DND-41 (cell line): ENCODE measurements around the gene PHACTR3.

Experiments used
- ATAC-seq: fragments of 200-7000 bp; cut with Tn5 transposase; 3 replicates; pipeline ENCODE4 v1.9.1; 2021; ENCODE audit warnings: low read depth; ENCODE audit not compliant: insufficient read depth
- DNase-seq: peaks from one replicate; pipeline ENCODE4 v3.0.0-alpha.2; 2020
- H2AFZ ChIP-seq: 2 replicates; pipeline ENCODE4 v1.6.0; 2012; ENCODE audit warnings: low read depth, low read length
- H3K27ac ChIP-seq: 2 replicates; pipeline ENCODE4 v1.5.1; 2012; ENCODE audit warnings: low read length, inconsistent platforms
- H3K27me3 ChIP-seq: fragments of 200-600 bp; sonication (generic); 2 replicates; pipeline ENCODE4 v1.6.0; 2012; ENCODE audit warnings: low read length, mild to moderate bottlenecking, inconsistent platforms; ENCODE audit not compliant: insufficient read depth, poor library complexity
- H3K36me3 ChIP-seq: 2 replicates; pipeline ENCODE4 v1.5.1; 2012; ENCODE audit warnings: low read length, inconsistent platforms; ENCODE audit not compliant: insufficient read depth
- H3K4me1 ChIP-seq: 2 replicates; pipeline ENCODE4 v1.5.1; 2012; ENCODE audit warnings: mild to moderate bottlenecking, low read length; ENCODE audit not compliant: insufficient read depth
- H3K4me2 ChIP-seq: 2 replicates; pipeline ENCODE4 v1.6.0; 2012; ENCODE audit warnings: mild to moderate bottlenecking, moderate library complexity, low read length, inconsistent platforms; ENCODE audit not compliant: insufficient read depth
- H3K4me3 ChIP-seq, 2 experiments: fragments of 200-600 bp in 1 of 2; shearing (Covaris generic) in 1 of 2; 2 replicates each; pipeline ENCODE4 v1.5.1; 2012 to 2016; ENCODE audit warnings: inconsistent platforms in 2 of 2, low read length in 2 of 2, mild to moderate bottlenecking in 2 of 2, low read depth in 1 of 2, moderate library complexity in 1 of 2
- H3K79me2 ChIP-seq: 2 replicates; pipeline ENCODE4 v1.6.0; 2012; ENCODE audit warnings: low read length, inconsistent platforms; ENCODE audit not compliant: insufficient read depth
- H3K9ac ChIP-seq: 2 replicates; pipeline ENCODE4 v1.6.0; 2012; ENCODE audit warnings: low read depth, mild to moderate bottlenecking, inconsistent platforms, low read length, moderate library complexity
- H3K9me3 ChIP-seq: 2 replicates; pipeline ENCODE4 v1.5.1; 2012; ENCODE audit warnings: low read length, moderate library complexity, mild to moderate bottlenecking, inconsistent platforms; ENCODE audit not compliant: insufficient read depth, severe bottlenecking
- H4K20me1 ChIP-seq: 2 replicates; pipeline ENCODE4 v1.6.0; 2012; ENCODE audit warnings: low read length; ENCODE audit not compliant: insufficient read depth
- EZH2 ChIP-seq: IDR thresholded peaks from 3 replicates; pipeline ENCODE4 v1.6.1; 2012; ENCODE audit warnings: borderline replicate concordance, low read depth, mild to moderate bottlenecking, moderate library complexity, low read length, inconsistent platforms; ENCODE audit not compliant: severe bottlenecking
- TF ChIP-seq, protein P1 (sequence below): IDR thresholded peaks from 2 replicates; pipeline ENCODE4 v1.5.1; 2012; ENCODE audit warnings: borderline replicate concordance, low read length, moderate library complexity, mild to moderate bottlenecking; ENCODE audit not compliant: poor library complexity, severe bottlenecking; ENCODE audit errors: extremely low read depth

PHACTR3 gene

DNA sequence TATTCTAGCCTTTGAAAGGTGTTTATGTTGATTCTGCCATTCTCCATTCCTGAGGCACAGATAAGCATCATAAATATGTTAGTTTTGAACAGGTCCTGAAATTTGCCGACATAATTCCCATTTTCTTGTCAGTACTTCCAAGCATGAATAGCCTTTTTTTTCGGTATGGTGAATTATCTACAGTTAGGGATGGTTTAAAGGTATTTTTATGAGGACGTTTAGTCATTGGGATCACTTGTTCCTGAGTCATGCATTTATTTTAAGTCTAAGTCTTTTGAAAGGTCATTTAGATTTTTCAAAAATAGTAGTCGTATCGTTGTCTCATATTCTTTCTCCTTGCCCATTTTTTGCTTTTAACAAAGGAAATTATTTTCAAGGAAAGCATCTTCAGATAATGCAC, 98.7 kb downstream of the PHACTR3 start:
- TF ChIP-seq, protein P1, sequence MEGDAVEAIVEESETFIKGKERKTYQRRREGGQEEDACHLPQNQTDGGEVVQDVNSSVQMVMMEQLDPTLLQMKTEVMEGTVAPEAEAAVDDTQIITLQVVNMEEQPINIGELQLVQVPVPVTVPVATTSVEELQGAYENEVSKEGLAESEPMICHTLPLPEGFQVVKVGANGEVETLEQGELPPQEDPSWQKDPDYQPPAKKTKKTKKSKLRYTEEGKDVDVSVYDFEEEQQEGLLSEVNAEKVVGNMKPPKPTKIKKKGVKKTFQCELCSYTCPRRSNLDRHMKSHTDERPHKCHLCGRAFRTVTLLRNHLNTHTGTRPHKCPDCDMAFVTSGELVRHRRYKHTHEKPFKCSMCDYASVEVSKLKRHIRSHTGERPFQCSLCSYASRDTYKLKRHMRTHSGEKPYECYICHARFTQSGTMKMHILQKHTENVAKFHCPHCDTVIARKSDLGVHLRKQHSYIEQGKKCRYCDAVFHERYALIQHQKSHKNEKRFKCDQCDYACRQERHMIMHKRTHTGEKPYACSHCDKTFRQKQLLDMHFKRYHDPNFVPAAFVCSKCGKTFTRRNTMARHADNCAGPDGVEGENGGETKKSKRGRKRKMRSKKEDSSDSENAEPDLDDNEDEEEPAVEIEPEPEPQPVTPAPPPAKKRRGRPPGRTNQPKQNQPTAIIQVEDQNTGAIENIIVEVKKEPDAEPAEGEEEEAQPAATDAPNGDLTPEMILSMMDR, result no peak
- TF ChIP-seq EZH2, result no peak
- Histone ChIP-seq H3K27me3 (peaks cover 9% of the 10 kb centered on the region), H3K36me3 (no peaks in the 10 kb centered on the region), H3K79me2 (no peaks in the 10 kb centered on the region), H2AFZ (no peak overlapping the region), H3K9me3 (no peaks in the 10 kb centered on the region), H3K4me2 (no peak overlapping the region), H3K4me3 (no peak overlapping the region), H3K9ac (no peak overlapping the region), H3K27ac (no peak overlapping the region), H4K20me1 (no peaks in the 10 kb centered on the region), H3K4me1 (no peaks in the 10 kb centered on the region)
- DNase-seq, result no peak
- ATAC-seq, result no peak

DNA sequence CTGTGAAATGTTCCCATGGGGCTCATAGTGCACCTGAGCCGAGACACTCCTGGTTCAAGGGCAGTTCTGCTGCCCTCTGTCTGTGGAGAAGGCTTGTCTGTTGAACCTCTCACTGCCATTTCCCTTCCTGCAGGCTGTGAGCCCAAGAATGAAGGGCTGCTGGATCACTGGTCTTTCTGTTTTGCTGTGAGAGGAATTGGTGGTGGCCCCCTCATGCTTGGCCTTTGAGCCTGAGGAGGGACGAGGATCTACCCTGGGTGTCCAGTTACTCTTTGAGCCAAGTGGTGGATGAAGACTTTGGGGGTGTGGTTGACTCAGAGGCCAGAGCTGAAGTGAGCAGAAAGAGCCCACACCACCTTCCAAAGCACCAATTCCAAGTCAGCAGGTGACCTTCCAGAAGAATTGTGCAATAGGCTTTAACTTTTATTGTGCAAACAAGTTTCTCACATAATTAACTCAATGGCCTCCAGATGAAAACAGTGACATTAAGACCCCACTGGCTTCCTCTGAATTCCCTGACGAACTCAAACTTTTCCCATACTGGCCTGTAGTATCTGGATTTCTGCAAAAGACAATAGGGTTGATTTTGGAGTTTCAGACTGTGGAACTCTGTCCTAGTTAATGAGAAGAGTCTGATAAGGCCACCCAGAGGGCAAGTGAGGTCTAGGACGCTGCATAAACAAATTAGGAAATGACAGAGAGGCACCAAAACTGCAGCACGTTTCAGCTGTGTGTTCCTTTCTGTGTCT, 101.5 kb downstream of the PHACTR3 start:
- TF ChIP-seq, protein P1, result no peak
- no peak for TF ChIP-seq EZH2
- DNase-seq, result no peak
- H4K20me1 ChIP-seq, result no peaks in the 10 kb centered on the region; the same call in 1 of the 2 replicates

DNA sequence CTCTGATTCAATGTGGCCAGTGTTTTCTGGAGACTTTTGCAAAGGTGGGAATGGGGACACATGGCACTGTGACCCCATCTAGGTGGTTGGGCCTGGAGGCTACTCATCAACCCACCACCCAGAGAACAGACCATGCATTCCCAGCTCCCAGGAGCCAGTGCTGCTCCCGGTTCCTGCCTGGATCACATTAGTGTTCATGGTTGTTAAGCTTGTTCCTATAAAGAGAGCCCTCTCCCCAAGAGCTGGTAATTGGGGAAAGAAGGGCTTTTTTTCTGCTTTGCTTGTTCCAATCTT, 102.0 kb downstream of the PHACTR3 start:
- H3K27ac ChIP-seq, result no peak overlapping the region
- no peak for DNase-seq
- TF ChIP-seq EZH2, result no peak
- TF ChIP-seq, protein P1, result no peak
- H3K4me1 ChIP-seq, result no peaks in the 10 kb centered on the region
- no peak overlapping the region for H3K9ac ChIP-seq
- H2AFZ ChIP-seq, result no peak overlapping the region
- no peaks in the 10 kb centered on the region for H3K79me2 ChIP-seq
- H3K27me3 ChIP-seq, result peaks cover 14% of the 10 kb centered on the region
- no peak for ATAC-seq
- H3K4me2 ChIP-seq, result no peak overlapping the region
- no peaks in the 10 kb centered on the region for H3K9me3 ChIP-seq
- H3K36me3 ChIP-seq, result no peaks in the 10 kb centered on the region
- H3K4me3 ChIP-seq, result no peak overlapping the region
- H4K20me1 ChIP-seq, result no peaks in the 10 kb centered on the region; the same call in 1 of the 2 replicates

More for the DNA sequence above, 101.5 kb downstream of the PHACTR3 start:
- Histone ChIP-seq H3K4me1 (no peaks in the 10 kb centered on the region), H3K9me3 (no peaks in the 10 kb centered on the region), H3K4me2 (no peak overlapping the region), H3K27ac (no peak overlapping the region), H3K36me3 (no peaks in the 10 kb centered on the region), H3K79me2 (no peaks in the 10 kb centered on the region), H3K4me3 (no peak overlapping the region), H2AFZ (no peak overlapping the region), H3K9ac (no peak overlapping the region), H3K27me3 (peaks cover 14% of the 10 kb centered on the region)
- no peak for ATAC-seq
